Large intestine (tissue), 3 donors: ENCODE results near the gene MYCBP2. TPM values are rescaled to one million over a fixed set of nuclear protein-coding genes. Genes with fewer than 3 reads are reported as not detected.
"Not testable (repeated sequence)": the region's sequence is repeated elsewhere in the genome, so short reads cannot be mapped to it uniquely, and the experiment has no call there.

Source experiments
- DNase-seq, 2 donors: peaks; one replicate each; pipeline versions ENCODE4 v3.0.0 to v3.0.0-alpha.2; 2013
- H3K27ac ChIP-seq: one replicate; pipeline ENCODE4 v1.5.1; 2013; ENCODE audit warnings: low read length
- H3K27me3 ChIP-seq: 2 replicates; pipeline ENCODE4 v1.6.1; 2013; ENCODE audit warnings: low read length; ENCODE audit not compliant: control insufficient read depth, insufficient read depth
- H3K36me3 ChIP-seq: 2 replicates; pipeline ENCODE4 v1.6.1; 2013; ENCODE audit warnings: low read length; ENCODE audit not compliant: control insufficient read depth, insufficient read depth
- H3K4me1 ChIP-seq: one replicate; pipeline ENCODE4 v1.6.1; 2013; ENCODE audit warnings: low read length; ENCODE audit not compliant: control insufficient read depth, insufficient read depth
- H3K4me3 ChIP-seq: one replicate; pipeline ENCODE4 v1.5.1; 2013; ENCODE audit warnings: low read length
- H3K9me3 ChIP-seq: one replicate; pipeline ENCODE4 v1.6.1; 2013; ENCODE audit warnings: mild to moderate bottlenecking, low read depth, low read length, moderate library complexity; ENCODE audit not compliant: control insufficient read depth
- WGBS: methylation state at CpG from one replicate; pipeline ENCODE4 v1.1.5; 2013; ENCODE audit warnings: low lambda C conversion rate; ENCODE audit not compliant: insufficient coverage; 5-methylcytosine and 5-hydroxymethylcytosine counted together
- polyA plus RNA-seq: library from polyadenylated mRNA; unstranded; fragments of 120-200 nt; gene quantifications from one replicate; pipeline ENCODE4 v1.2.1, GENCODE V29; 2013

The MYCBP2 gene
- polyA plus RNA-seq, 1 donor: 41.8 TPM

DNA sequence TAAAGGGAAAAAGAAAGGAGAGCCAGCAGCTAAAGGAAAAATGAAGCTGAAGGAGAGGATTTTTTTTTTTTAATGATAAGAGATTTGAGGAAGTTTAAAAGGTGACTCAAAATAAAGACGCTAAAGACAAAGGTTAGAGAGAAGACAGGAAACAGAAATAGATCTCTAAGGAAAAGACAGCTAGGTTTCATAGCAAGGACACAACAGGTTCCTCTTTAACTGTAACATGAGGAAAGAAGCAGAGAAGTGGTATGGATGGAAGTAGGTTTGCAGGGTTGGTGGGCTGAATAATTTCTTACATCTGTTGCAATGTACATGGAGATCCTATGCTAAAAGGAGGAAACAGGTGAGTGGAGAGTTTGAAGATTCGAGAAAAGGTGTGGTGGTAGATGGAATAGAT, 107.5 kb downstream of the MYCBP2 start:
- 86% methylated on average over 1 of the region's 2 CpGs for WGBS
- Histone ChIP-seq H3K4me3 (no peak overlapping the region), H3K36me3 (peaks cover 27% of the 10 kb centered on the region), H3K27ac (no peak overlapping the region), H3K27me3 (no peaks in the 10 kb centered on the region), H3K9me3 (no peaks in the 10 kb centered on the region), H3K4me1 (no peaks in the 10 kb centered on the region)
- DNase-seq: no peak

DNA sequence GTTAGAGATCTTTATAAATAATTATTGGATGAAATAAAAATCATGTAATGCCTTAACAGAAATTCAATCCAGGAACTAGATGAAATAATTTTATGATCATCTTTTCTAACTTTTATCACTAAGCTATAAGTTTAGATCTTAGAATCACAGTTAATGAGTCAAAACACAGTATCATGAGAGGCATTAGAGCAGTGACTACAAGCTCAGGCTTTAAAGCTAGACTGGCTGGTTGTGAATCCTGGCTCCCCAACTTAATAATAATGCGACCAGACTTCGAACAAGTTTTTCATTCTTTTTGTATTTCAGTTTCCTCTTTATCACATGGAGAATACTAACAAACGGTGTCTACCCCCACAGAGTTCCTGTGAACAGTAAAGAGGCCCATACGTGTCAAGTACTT, 108.6 kb downstream of the MYCBP2 start:
- no peaks in the 10 kb centered on the region for H3K4me1 ChIP-seq
- WGBS: 100% methylated on average over 3 of the region's 4 CpGs
- DNase-seq: no peak
- H3K4me3 ChIP-seq: no peak overlapping the region
- H3K36me3 ChIP-seq: peaks cover 30% of the 10 kb centered on the region
- no peaks in the 10 kb centered on the region for H3K9me3 ChIP-seq
- no peak overlapping the region for H3K27ac ChIP-seq
- no peaks in the 10 kb centered on the region for H3K27me3 ChIP-seq

DNA sequence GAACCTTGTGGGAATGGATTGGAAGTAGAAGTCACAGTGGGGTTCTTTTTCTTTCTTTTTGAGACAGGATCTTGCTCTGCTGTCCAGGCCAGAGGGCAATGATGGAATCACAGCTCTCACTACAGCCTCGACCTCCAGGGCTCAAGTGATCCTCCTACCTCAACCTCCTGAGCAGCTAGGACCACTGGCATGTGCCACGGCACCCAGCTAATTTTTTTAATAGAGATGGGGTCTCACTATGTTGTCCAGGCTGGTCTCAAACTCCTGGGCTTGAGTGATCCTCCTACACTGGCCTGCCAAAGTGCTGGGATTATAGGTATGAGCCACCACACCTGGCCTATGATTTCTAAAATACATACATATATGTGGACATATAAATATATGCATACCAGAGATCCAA, 111.4 kb downstream of the MYCBP2 start:
- Histone ChIP-seq H3K27me3 (no peaks in the 10 kb centered on the region), H3K36me3 (peaks cover 28% of the 10 kb centered on the region), H3K4me1 (no peaks in the 10 kb centered on the region), H3K27ac (no peak overlapping the region), H3K9me3 (no peaks in the 10 kb centered on the region), H3K4me3 (no peak overlapping the region)
- no peak for DNase-seq
- no CpG with 5 or more reads among the region's 2 CpGs for WGBS

DNA sequence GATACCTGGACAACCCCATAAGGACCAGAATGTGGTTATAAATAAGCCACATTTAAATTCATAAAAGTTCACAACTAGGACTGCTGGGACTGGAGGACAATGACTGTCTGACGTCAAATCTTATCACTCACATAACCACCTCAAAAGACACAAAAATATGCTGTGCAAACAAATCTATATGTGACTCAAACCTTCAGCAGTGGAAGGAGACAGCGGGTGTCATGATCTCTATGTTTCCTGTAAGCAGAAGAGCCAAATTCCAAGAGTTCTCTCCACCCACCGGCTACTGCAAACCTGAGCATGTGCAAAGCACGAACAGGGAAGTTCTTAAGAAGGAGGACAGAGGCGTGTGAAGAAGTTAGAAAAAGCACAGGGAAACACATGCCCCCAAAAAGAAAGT, 113.2 kb downstream of the MYCBP2 start:
- Histone ChIP-seq H3K27ac (no peak overlapping the region), H3K36me3 (peaks cover 28% of the 10 kb centered on the region), H3K9me3 (no peaks in the 10 kb centered on the region), H3K4me1 (no peaks in the 10 kb centered on the region), H3K27me3 (no peaks in the 10 kb centered on the region), H3K4me3 (no peak overlapping the region)
- WGBS: no CpG with 5 or more reads among the region's 5 CpGs
- DNase-seq: no peak

DNA sequence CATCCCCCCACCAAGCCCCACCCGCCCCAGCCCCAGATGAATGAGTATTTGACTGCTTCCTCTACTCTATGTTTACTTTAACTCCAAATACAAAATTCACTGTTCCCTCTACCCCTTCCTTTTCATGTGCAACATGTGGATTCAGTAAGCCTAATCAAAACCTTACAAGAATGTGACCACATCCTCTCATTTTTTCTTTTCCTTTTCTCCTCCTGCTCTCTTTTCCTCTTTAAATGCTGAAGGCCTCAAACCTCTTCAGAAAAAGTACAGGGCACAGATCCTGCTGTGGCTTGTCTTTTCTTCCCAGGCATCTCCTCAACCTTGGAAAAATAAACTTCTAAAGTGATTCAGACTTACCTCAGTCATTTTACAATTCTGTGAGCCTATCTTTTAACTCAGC, 119.0 kb downstream of the MYCBP2 start:
- no peak overlapping the region for H3K4me3 ChIP-seq
- WGBS: no CpG with 5 or more reads among the region's 1 CpG
- H3K27ac ChIP-seq: no peak overlapping the region
- peaks cover 12% of the 10 kb centered on the region for H3K36me3 ChIP-seq
- H3K4me1 ChIP-seq: no peaks in the 10 kb centered on the region
- no peaks in the 10 kb centered on the region for H3K27me3 ChIP-seq
- no peak for DNase-seq
- H3K9me3 ChIP-seq: no peaks in the 10 kb centered on the region

DNA sequence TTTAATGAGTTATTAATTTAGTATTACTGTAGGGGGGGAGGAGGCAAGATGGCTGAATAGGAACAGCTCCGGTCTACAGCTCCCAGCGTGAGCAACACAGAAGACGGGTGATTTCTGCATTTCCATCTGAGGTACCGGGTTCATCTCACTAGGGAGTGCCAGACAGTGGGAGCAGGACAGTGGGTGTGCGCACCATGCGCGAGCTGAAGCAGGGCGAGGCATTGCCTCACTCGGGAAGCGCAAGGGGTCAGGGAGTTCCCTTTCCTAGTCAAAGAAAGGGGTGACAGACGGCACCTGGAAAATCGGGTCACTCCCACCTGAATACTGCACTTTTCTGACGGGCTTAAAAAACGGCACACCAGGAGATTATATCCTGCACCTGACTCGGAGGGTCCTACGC, 127.9 kb downstream of the MYCBP2 start:
- H3K4me1 ChIP-seq, H3K27ac ChIP-seq, DNase-seq, H3K27me3 ChIP-seq, H3K9me3 ChIP-seq, H3K4me3 ChIP-seq: not testable (repeated sequence)
- no CpG with 5 or more reads among the region's 16 CpGs for WGBS
- peaks cover 19% of the 10 kb centered on the region for H3K36me3 ChIP-seq

DNA sequence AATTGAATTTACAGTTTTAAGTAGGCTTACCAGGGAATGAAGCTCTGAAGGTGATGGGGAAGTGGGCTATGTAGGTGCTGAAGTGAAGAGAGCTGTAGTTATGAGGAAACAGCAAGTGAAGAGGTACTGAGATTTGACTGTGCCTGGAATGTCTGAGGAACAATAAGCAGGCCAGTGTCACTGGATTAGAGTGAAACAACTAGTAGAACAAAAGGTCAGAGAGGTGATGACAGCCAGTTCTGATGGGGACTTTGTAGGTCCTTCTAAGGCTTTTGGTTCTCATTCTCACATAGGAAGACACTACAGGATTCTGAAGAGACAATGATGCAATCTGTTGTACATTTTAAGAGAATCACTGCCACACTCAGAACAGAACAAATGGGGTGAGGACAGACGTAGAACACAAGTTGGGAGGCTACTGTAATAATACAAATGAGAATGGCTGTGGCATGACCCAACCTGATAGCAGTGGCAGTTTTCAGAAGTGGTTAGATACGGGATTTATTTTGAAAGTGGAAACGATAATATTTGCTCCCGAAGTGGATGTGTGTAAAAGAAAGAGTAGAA, 130.8 kb downstream of the MYCBP2 start:
- Histone ChIP-seq H3K27me3 (no peaks in the 10 kb centered on the region), H3K4me1 (no peaks in the 10 kb centered on the region), H3K4me3 (no peak overlapping the region), H3K36me3 (peaks cover 23% of the 10 kb centered on the region), H3K9me3 (no peaks in the 10 kb centered on the region), H3K27ac (no peak overlapping the region)
- no peak for DNase-seq
- WGBS: 95% methylated on average over 4 of the region's 4 CpGs

DNA sequence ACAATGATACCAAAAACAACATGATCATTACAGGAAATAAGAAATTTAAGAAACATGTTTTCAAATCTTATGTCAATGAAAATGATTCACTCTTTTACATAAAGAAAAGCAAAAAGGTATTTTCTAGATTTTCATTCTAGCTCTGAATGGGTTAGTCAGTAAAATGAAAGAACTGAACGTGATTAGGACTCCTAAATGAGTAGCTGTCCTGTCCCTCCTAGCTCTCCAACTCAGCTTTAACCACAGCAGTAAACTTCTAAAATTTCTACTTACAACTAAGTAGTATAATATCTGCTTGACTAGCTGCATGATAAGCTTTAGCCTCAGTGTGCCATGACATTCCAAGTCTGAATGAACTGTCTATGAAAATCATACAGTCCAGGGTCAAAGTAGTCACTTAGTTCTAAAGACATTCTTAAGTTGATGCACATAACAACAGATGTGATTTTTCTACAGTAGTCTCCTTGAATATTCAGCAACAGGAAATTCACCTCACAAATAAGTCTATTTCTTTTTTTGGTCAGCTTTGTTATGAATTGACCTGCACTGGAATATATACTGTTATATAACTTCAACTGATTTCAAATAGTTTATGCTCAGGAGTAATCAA, 136.4 kb downstream of the MYCBP2 start:
- WGBS: no CpG with 5 or more reads among the region's 1 CpG
- DNase-seq: no peak
- Histone ChIP-seq H3K9me3 (no peaks in the 10 kb centered on the region), H3K4me3 (no peak overlapping the region), H3K27ac (no peak overlapping the region), H3K36me3 (peaks cover 20% of the 10 kb centered on the region), H3K27me3 (no peaks in the 10 kb centered on the region), H3K4me1 (no peaks in the 10 kb centered on the region)

DNA sequence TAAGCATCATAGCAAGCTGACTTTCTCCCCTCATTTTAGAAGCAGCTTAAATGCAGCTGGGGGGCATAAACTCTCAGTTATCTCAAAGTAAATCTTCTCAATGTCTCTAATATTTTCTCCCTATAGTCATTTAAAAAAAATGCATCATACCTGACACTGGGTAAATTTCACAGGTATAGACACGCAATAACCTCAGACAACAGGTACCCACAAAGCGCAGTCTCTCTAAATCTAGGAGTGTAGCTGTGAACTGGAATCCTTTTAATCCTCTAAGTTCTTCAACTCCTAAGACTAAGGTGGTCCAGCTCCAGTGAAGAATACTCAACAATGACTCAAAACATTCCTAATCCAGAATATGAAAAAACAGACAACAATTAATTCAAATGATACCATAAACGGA, 141.2 kb downstream of the MYCBP2 start:
- no peak for DNase-seq
- Histone ChIP-seq H3K36me3 (peaks cover 26% of the 10 kb centered on the region), H3K9me3 (no peaks in the 10 kb centered on the region), H3K4me1 (no peaks in the 10 kb centered on the region), H3K4me3 (no peak overlapping the region), H3K27me3 (no peaks in the 10 kb centered on the region), H3K27ac (no peak overlapping the region)
- WGBS: 82% methylated on average over 1 of the region's 3 CpGs

DNA sequence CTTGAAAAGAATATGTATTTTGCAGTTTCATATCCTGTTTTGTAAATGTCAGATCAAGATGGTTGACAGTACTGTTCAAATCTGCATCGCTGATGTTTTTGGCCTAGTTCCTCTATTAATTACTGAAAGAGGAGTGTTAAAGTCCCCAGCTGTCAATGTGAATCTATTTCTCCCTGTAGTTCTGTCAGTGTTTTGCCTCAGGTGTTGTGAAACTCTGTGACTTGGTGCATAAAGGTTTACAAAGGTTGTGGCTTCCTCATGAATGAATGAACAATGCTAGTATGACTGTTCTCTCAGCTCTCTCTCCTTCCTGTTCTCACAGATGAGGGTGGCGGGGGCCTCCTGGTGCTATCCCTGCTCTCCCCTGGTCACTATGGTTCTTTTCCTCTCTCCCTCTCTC, 142.4 kb downstream of the MYCBP2 start:
- DNase-seq: no peak
- no CpG with 5 or more reads among the region's 2 CpGs for WGBS

DNA sequence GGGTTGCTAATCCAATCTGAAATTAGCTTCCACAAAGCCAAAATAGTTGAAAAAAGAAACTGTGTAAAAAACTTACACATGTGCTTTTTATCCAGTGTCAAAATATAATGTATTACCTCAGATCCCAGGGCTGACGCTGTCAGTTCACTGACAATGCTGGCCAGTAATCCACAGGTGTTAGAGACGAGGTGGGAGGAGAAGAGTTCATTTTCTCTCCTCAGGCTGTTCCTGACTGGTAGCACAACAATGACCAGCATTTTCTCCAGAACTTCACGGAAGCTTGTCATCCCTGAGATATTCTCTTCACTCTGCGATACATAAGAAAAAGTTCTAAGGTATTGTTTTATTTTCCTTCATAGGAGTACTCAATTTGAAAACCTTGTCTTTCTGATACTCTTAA, 146.9 kb downstream of the MYCBP2 start:
- Histone ChIP-seq H3K9me3 (no peaks in the 10 kb centered on the region), H3K4me3 (no peak overlapping the region), H3K36me3 (peaks cover 29% of the 10 kb centered on the region), H3K27ac (no peak overlapping the region), H3K27me3 (no peaks in the 10 kb centered on the region), H3K4me1 (no peaks in the 10 kb centered on the region)
- WGBS: 100% methylated on average over 3 of the region's 4 CpGs
- DNase-seq: no peak

More for the DNA sequence above, 142.4 kb downstream of the MYCBP2 start:
- no peak overlapping the region for H3K27ac ChIP-seq
- H3K27me3 ChIP-seq: no peaks in the 10 kb centered on the region
- no peaks in the 10 kb centered on the region for H3K9me3 ChIP-seq
- no peak overlapping the region for H3K4me3 ChIP-seq
- no peaks in the 10 kb centered on the region for H3K4me1 ChIP-seq
- peaks cover 33% of the 10 kb centered on the region for H3K36me3 ChIP-seq
